Cardiac muscle cell (in vitro differentiated cells and primary cell): ENCODE measurements around the gene FAM228B. TPM values are rescaled to one million over a fixed set of nuclear protein-coding genes. Genes with fewer than 3 reads are reported as not detected.

Experiments
- DNase-seq, 2 donors: peaks; one replicate each; pipeline versions ENCODE4 v3.0.0 to v3.0.0-alpha.2; 2010 to 2017; ENCODE audit warnings: low read depth in 1 of 2, low spot score in 1 of 2
- H3K27ac ChIP-seq: fragments of 200-600 bp; sonication (generic); 2 replicates; pipeline ENCODE4 v1.5.1; 2016
- H3K27me3 ChIP-seq: fragments of 200-600 bp; sonication (generic); 2 replicates; pipeline ENCODE4 v1.6.0; 2016; ENCODE audit warnings: control low read depth
- H3K36me3 ChIP-seq: fragments of 200-600 bp; sonication (generic); 2 replicates; pipeline ENCODE4 v1.5.1; 2016; ENCODE audit warnings: control low read depth
- H3K4me1 ChIP-seq: fragments of 200-600 bp; sonication (generic); 2 replicates; pipeline ENCODE4 v1.8.1; 2017; ENCODE audit warnings: low read depth, mild to moderate bottlenecking, mixed run types
- H3K4me3 ChIP-seq: fragments of 200-600 bp; sonication (generic); 2 replicates; pipeline ENCODE4 v1.5.1; 2016; ENCODE audit warnings: mild to moderate bottlenecking
- H3K9me3 ChIP-seq: fragments of 200-600 bp; sonication (generic); 2 replicates; pipeline ENCODE4 v1.5.1; 2017; ENCODE audit warnings: low read depth, mild to moderate bottlenecking, control low read depth
- polyA plus RNA-seq: library from polyadenylated mRNA; unstranded; fragments of >200 nt; fragmentation: Nextera tagmentation; extraction: Ambion mirVana; gene quantifications from 2 replicates; pipeline ENCODE4 v1.2.1, GENCODE V29; 2016
- total RNA-seq: library from RNA; depleted of rRNA; stranded (reverse); fragments of >200 nt; gene quantifications from 2 replicates; pipeline ENCODE4 v1.2.3, GENCODE V29; 2016
- TF ChIP-seq, protein P1 (sequence below): IDR thresholded peaks from 2 replicates; pipeline ENCODE4 v1.5.1; 2012; ENCODE audit warnings: low read depth, mild to moderate bottlenecking, low read length

The FAM228B gene
- total and polyA plus RNA-seq, 2 experiments from 2014 or later: 16.3 to 60.5 TPM

DNA sequence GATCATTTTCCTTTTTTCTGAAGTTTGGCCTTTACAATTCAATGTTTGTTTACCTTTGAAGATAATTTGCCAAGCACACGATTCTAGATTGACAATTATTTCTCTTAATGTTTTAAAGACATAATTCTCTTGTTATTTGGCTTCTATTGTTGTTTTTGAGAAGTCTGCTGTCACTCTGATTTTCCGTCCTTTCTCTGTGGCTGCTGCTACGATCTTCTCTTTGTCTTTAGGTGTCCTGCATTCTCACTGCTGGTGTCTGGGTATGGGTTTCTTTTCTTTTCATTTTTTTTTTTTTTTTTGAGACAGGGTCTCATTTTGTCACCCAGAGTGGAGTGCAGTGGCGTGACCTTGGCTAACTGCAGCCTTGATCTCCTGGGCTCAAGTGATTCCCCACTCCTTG is 36.4 kb downstream of the FAM228B start:
- H3K9me3 ChIP-seq: no peaks in the 10 kb centered on the region
- TF ChIP-seq, protein P1, sequence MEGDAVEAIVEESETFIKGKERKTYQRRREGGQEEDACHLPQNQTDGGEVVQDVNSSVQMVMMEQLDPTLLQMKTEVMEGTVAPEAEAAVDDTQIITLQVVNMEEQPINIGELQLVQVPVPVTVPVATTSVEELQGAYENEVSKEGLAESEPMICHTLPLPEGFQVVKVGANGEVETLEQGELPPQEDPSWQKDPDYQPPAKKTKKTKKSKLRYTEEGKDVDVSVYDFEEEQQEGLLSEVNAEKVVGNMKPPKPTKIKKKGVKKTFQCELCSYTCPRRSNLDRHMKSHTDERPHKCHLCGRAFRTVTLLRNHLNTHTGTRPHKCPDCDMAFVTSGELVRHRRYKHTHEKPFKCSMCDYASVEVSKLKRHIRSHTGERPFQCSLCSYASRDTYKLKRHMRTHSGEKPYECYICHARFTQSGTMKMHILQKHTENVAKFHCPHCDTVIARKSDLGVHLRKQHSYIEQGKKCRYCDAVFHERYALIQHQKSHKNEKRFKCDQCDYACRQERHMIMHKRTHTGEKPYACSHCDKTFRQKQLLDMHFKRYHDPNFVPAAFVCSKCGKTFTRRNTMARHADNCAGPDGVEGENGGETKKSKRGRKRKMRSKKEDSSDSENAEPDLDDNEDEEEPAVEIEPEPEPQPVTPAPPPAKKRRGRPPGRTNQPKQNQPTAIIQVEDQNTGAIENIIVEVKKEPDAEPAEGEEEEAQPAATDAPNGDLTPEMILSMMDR: no peak
- DNase-seq: no peak

DNA sequence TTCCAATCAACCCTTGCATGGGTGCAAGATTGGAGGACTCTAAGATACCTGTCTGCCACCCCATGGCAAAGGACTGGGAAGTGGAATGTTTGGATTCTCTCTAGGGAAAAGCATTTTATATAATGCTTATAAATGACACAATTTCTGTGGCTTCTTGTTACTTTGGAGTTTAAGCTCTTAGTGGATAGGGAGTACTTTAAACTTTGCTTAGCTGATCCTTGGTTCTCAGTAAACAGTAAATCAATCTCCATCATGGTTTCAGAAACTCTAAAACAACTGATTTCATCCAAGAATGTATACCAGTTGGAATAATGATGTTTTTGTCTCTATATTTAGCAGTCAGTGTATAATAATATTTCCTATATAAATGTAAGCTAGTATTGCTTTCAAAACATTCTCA is 37.5 kb downstream of the FAM228B start:
- no peak for DNase-seq
- H3K36me3 ChIP-seq: peaks cover 3% of the 10 kb centered on the region
- TF ChIP-seq, protein P1: no peak
- no peak overlapping the region for H3K4me3 ChIP-seq
- H3K27ac ChIP-seq: no peak overlapping the region
- H3K27me3 ChIP-seq: no peaks in the 10 kb centered on the region
- no peaks in the 10 kb centered on the region for H3K4me1 ChIP-seq
- no peaks in the 10 kb centered on the region for H3K9me3 ChIP-seq

More for the DNA sequence above, 36.4 kb downstream of the FAM228B start:
- H3K36me3 ChIP-seq: peaks cover 3% of the 10 kb centered on the region
- H3K27ac ChIP-seq: no peak overlapping the region
- H3K27me3 ChIP-seq: no peaks in the 10 kb centered on the region
- H3K4me1 ChIP-seq: no peaks in the 10 kb centered on the region
- no peak overlapping the region for H3K4me3 ChIP-seq

DNA sequence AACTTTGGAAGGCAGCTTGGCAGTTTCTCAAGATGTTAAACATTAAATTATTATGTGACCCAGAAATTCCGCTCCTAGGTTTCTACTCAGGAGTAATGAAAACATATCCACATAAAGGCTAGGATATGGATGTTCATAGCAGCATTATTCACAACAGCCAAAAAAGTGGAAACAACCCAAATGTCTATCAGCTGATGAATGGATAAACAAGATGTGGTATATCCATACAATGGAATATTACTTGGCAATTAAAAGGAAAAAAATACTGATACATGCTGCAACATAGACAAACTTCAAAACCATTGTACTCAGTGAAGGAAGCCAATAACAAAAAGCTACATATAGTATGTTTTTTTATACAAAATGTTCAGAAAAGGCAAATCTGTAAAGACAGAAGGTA is 39.2 kb downstream of the FAM228B start:
- no peaks in the 10 kb centered on the region for H3K9me3 ChIP-seq
- no peaks in the 10 kb centered on the region for H3K27me3 ChIP-seq
- no peak overlapping the region for H3K4me3 ChIP-seq
- H3K36me3 ChIP-seq: peaks cover 3% of the 10 kb centered on the region
- TF ChIP-seq, protein P1: no peak
- DNase-seq: no peak
- no peaks in the 10 kb centered on the region for H3K4me1 ChIP-seq
- no peak overlapping the region for H3K27ac ChIP-seq

DNA sequence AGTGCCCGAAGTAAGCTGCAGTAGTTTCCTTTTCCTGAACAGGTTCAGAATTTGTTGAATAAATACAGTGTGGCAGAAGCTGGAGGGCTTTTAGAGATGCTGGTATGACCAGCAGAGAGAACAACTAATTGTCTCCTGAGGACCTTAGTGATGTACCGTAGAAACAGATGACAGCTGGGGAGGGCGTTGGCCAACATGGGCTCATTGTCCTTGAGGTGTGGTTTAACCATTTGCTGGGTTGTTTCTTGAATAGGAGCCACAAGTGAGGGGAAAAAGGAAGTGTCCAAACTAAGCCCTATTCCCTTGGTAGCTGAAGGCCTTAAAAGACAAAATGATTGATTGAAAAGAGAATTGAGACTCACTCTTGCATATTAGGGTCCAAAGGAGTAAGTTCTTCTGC is 39.9 kb downstream of the FAM228B start:
- Histone ChIP-seq H3K9me3 (no peaks in the 10 kb centered on the region), H3K27ac (no peak overlapping the region), H3K4me3 (no peak overlapping the region), H3K4me1 (no peaks in the 10 kb centered on the region), H3K27me3 (no peaks in the 10 kb centered on the region), H3K36me3 (peaks cover 3% of the 10 kb centered on the region)
- TF ChIP-seq, protein P1: no peak
- DNase-seq: no peak

DNA sequence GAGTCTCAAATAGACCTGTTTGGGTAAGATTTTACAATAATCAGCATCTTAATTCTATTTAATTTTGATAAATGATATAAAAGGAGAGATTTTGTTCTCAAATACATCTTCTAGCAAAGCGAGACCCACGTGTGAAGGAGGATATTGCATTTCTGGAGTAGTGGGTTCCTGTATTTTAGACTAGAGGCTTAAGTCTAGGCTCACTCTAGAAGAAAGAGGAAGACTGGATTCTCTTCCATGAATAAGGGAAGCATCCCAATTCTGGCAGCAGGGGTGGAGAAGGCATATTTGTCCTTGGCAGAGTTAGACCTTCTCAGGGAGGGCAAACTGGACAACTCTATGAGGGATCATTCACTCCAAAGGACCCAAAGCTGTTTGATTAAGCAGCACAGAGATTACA is 40.3 kb downstream of the FAM228B start:
- no peaks in the 10 kb centered on the region for H3K9me3 ChIP-seq
- H3K4me1 ChIP-seq: no peaks in the 10 kb centered on the region
- no peak overlapping the region for H3K27ac ChIP-seq
- TF ChIP-seq, protein P1: no peak
- H3K4me3 ChIP-seq: no peak overlapping the region
- DNase-seq: no peak
- H3K27me3 ChIP-seq: no peaks in the 10 kb centered on the region
- peaks cover 3% of the 10 kb centered on the region for H3K36me3 ChIP-seq
